Measurements from ENCODE around the gene TNRC6B.

DNA sequence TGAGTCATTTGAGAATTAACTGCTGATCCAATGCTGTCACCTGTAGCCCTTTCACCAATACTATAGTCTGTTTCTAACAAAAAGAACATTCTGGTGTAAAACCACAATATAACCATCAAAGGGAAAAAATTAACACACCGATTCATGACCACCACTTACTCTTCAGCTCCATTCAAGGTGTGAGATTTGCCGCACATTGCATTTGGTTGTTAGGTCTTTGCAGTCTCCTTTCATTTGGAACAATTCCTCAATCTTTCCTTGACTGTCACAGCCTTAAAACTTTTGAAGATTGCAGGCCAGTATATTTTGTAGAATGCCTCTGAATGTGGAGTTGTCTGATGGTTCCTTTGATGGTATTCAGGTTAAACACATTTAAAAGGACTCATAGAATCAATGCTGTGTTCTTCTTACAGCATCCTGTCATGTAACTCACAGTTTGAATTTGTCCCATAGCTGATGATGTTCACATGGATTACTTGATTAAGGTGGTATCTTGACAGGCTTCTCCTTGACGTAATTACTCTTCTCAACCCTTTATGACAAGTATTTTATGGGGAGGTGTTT lies 63.6 kb downstream of the TNRC6B start:
- TF ChIP-seq, protein P1, sequence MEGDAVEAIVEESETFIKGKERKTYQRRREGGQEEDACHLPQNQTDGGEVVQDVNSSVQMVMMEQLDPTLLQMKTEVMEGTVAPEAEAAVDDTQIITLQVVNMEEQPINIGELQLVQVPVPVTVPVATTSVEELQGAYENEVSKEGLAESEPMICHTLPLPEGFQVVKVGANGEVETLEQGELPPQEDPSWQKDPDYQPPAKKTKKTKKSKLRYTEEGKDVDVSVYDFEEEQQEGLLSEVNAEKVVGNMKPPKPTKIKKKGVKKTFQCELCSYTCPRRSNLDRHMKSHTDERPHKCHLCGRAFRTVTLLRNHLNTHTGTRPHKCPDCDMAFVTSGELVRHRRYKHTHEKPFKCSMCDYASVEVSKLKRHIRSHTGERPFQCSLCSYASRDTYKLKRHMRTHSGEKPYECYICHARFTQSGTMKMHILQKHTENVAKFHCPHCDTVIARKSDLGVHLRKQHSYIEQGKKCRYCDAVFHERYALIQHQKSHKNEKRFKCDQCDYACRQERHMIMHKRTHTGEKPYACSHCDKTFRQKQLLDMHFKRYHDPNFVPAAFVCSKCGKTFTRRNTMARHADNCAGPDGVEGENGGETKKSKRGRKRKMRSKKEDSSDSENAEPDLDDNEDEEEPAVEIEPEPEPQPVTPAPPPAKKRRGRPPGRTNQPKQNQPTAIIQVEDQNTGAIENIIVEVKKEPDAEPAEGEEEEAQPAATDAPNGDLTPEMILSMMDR (IDR thresholded peaks at IDR 0.05; ENCODE audit: low read length): no peak
- no peak for TF ChIP-seq EZH2 (IDR thresholded peaks at IDR 0.05; ENCODE audit: borderline replicate concordance, low read length)

Measured in OCI-LY1 (cell line).